H4 (cell line): ENCODE data around the gene TMEM51. TPM values are rescaled to one million over a fixed set of nuclear protein-coding genes. Genes with fewer than 3 reads are reported as not detected.

ENCODE experiments used
- DNase-seq: peaks from one replicate; pipeline ENCODE4 v3.0.0-alpha.2; 2015; ENCODE audit warnings: low spot score
- total RNA-seq: library from RNA; depleted of rRNA; stranded (reverse); fragments of >200 nt; shearing (Covaris generic); gene quantifications from 2 replicates; pipeline ENCODE4 v1.2.3, GENCODE V29; 2014

Gene TMEM51
- total RNA-seq, 1 experiment from 2014 or later = 5.8 TPM

GRCh38 chr1:15215116-15215515 is 61.6 kb downstream of the TMEM51 start:
- no peak for DNase-seq

- no peak for DNase-seq
Observed at GRCh38 chr1:15217654-15218053, 64.1 kb downstream of the TMEM51 start.

GRCh38 chr1:15218287-15219279 is 65.0 kb downstream of the TMEM51 start:
- peak; percentile 38 for DNase-seq

- DNase-seq = no peak
Observed at GRCh38 chr1:15219280-15220023, 65.9 kb downstream of the TMEM51 start.

GRCh38 chr1:15220024-15220392 is 66.5 kb downstream of the TMEM51 start:
- no peak for DNase-seq

GRCh38 chr1:15220825-15221431 is 67.4 kb downstream of the TMEM51 start:
- no peak for DNase-seq

GRCh38 chr1:15222653-15223303 is 69.2 kb downstream of the TMEM51 start:
- no peak for DNase-seq

- no peak for DNase-seq
Observed at GRCh38 chr1:15224259-15224869, 70.8 kb downstream of the TMEM51 start.

GRCh38 chr1:15224974-15225373 is 71.4 kb downstream of the TMEM51 start:
- no peak for DNase-seq

- no peak for DNase-seq
Observed at GRCh38 chr1:15225461-15225860, 71.9 kb downstream of the TMEM51 start.

- DNase-seq = no peak
Observed at GRCh38 chr1:15226388-15227255, 73.1 kb downstream of the TMEM51 start.

GRCh38 chr1:15229707-15230131 is 76.2 kb downstream of the TMEM51 start:
- no peak for DNase-seq

GRCh38 chr1:15231714-15232201 is 78.2 kb downstream of the TMEM51 start:
- no peak for DNase-seq

GRCh38 chr1:15233689-15234088 is 80.1 kb downstream of the TMEM51 start:
- DNase-seq = no peak

- DNase-seq = peak; percentile 27
Observed at GRCh38 chr1:15236321-15236721, 82.8 kb downstream of the TMEM51 start.

- DNase-seq = no peak
Observed at GRCh38 chr1:15236746-15237145, 83.2 kb downstream of the TMEM51 start.

- DNase-seq = no peak
Observed at GRCh38 chr1:15238789-15239188, 85.2 kb downstream of the TMEM51 start.

GRCh38 chr1:15242766-15243165 is 89.2 kb downstream of the TMEM51 start:
- DNase-seq = no peak

- DNase-seq = no peak
Observed at GRCh38 chr1:15243275-15244043, 89.9 kb downstream of the TMEM51 start.
